Endodermal cell (in vitro differentiated cells): ENCODE results near the gene DNM1. TPM values are rescaled to one million over a fixed set of nuclear protein-coding genes. Genes with fewer than 3 reads are reported as not detected.

Experiments
- DNase-seq: peaks from one replicate; pipeline ENCODE4 v3.0.0-alpha.2; 2017
- H3K27ac ChIP-seq: 2 replicates; pipeline ENCODE4 v1.5.1; 2013; ENCODE audit warnings: mild to moderate bottlenecking, low read depth, low read length, moderate library complexity
- H3K27me3 ChIP-seq: 2 replicates; pipeline ENCODE4 v1.6.1; 2013; ENCODE audit warnings: mild to moderate bottlenecking, low read length, moderate library complexity; ENCODE audit not compliant: insufficient read depth, control insufficient read depth, poor library complexity, severe bottlenecking
- H3K36me3 ChIP-seq: 2 replicates; pipeline ENCODE4 v1.7.0; 2013; ENCODE audit warnings: mild to moderate bottlenecking, low read length, moderate library complexity; ENCODE audit not compliant: control insufficient read depth, insufficient read depth
- H3K4me1 ChIP-seq: one replicate; pipeline ENCODE4 v1.7.0; 2013; ENCODE audit warnings: low read length; ENCODE audit not compliant: control insufficient read depth, insufficient read depth
- H3K4me3 ChIP-seq: 2 replicates; pipeline ENCODE4 v1.5.1; 2013; ENCODE audit warnings: mild to moderate bottlenecking, low read length, moderate library complexity
- H3K9ac ChIP-seq: 2 replicates; pipeline ENCODE4 v1.6.1; 2013; ENCODE audit warnings: mild to moderate bottlenecking, low read length, moderate library complexity; ENCODE audit not compliant: poor library complexity, severe bottlenecking; ENCODE audit errors: extremely low read depth
- H3K9me3 ChIP-seq: 2 replicates; pipeline ENCODE4 v1.6.1; 2013; ENCODE audit warnings: mild to moderate bottlenecking, low read length, moderate library complexity; ENCODE audit not compliant: control insufficient read depth
- H3K27ac Mint-ChIP-seq: 2 replicates; pipeline ENCODE4 v1.8.0; 2020; ENCODE audit warnings: mixed read lengths
- H3K27me3 Mint-ChIP-seq: 2 replicates; pipeline ENCODE4 v1.8.0; 2021; ENCODE audit warnings: mild to moderate bottlenecking, mixed read lengths; ENCODE audit not compliant: insufficient read depth
- H3K36me3 Mint-ChIP-seq: 2 replicates; pipeline ENCODE4 v1.8.0; 2020; ENCODE audit warnings: low read depth, mixed read lengths
- H3K4me1 Mint-ChIP-seq: 2 replicates; pipeline ENCODE4 v1.8.0; 2020; ENCODE audit warnings: mixed read lengths
- H3K4me3 Mint-ChIP-seq: 2 replicates; pipeline ENCODE4 v1.8.0; 2020; ENCODE audit warnings: mild to moderate bottlenecking, moderate library complexity, mixed read lengths
- H3K9me3 Mint-ChIP-seq: 2 replicates; pipeline ENCODE4 v1.8.0; 2020; ENCODE audit warnings: mild to moderate bottlenecking, mixed read lengths
- WGBS, 2 experiments: methylation state at CpG; one replicate each; pipeline versions ENCODE4 v1.1.5 to v1.1.7; 2013; ENCODE audit warnings: missing lambda C conversion rate in 2 of 2, mixed read lengths in 1 of 2; ENCODE audit not compliant: insufficient coverage in 1 of 2, insufficient read length in 1 of 2; 5-methylcytosine and 5-hydroxymethylcytosine counted together
- total RNA-seq, 2 donors: library from RNA; stranded (reverse); fragmentation: NEBNext Ultra II Directional in 1 of 2; extraction: Animal tissue kit (Norgen Biotek cat#: 25700) in 1 of 2; gene quantifications; 2 replicates in 1 of 2; 3 replicates in 1 of 2; pipeline ENCODE4 v1.2.1, GENCODE V29; 2021
- TF ChIP-seq, protein P1 (sequence below): fragments of 200-600 bp; sonication (generic); conservative IDR thresholded peaks from 2 replicates; pipeline ENCODE4 v1.5.0; 2021; ENCODE audit warnings: antibody characterized with exemption, mild to moderate bottlenecking

The DNM1 gene
- total RNA-seq, 2 donors from 2014 or later = 55.8 to 147 TPM

DNA sequence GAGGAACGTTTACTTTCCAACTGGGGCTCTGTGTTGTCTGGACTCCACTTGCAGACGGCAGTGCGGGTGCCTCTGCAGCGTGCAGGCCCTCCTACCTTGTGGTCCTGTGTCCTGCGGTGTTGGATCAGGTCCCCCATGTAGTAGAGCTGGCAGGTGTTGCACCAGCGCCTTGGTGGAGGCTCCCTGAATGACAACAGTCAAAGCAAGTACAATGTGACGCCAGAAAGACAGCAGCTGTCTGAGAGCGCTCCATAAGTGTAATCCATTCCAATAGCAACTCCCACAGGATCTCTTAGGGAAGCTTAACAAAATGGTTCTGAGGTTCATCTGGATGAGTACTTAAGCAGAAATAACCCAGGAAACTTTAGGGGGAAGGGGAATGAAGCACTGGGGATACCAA, 33.3 kb upstream of the DNM1 start:
- no peak overlapping the region for H3K4me3 Mint-ChIP-seq
- Histone ChIP-seq H3K4me1 (no peaks in the 10 kb centered on the region), H3K9me3 (no peaks in the 10 kb centered on the region), H3K27me3 (no peaks in the 10 kb centered on the region), H3K4me3 (no peak overlapping the region), H3K9ac (no peak overlapping the region), H3K36me3 (peaks cover 60% of the 10 kb centered on the region), H3K27ac (no peak overlapping the region)
- H3K27me3 Mint-ChIP-seq = no peaks in the 10 kb centered on the region
- H3K36me3 Mint-ChIP-seq = peaks cover 64% of the 10 kb centered on the region
- no peaks in the 10 kb centered on the region for H3K4me1 Mint-ChIP-seq
- TF ChIP-seq, protein P1, sequence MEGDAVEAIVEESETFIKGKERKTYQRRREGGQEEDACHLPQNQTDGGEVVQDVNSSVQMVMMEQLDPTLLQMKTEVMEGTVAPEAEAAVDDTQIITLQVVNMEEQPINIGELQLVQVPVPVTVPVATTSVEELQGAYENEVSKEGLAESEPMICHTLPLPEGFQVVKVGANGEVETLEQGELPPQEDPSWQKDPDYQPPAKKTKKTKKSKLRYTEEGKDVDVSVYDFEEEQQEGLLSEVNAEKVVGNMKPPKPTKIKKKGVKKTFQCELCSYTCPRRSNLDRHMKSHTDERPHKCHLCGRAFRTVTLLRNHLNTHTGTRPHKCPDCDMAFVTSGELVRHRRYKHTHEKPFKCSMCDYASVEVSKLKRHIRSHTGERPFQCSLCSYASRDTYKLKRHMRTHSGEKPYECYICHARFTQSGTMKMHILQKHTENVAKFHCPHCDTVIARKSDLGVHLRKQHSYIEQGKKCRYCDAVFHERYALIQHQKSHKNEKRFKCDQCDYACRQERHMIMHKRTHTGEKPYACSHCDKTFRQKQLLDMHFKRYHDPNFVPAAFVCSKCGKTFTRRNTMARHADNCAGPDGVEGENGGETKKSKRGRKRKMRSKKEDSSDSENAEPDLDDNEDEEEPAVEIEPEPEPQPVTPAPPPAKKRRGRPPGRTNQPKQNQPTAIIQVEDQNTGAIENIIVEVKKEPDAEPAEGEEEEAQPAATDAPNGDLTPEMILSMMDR = no peak
- no peak overlapping the region for H3K27ac Mint-ChIP-seq
- 88 to 100% methylated on average over 7 to 8 of the region's 8 CpGs for WGBS, 2 experiments
- H3K9me3 Mint-ChIP-seq = no peaks in the 10 kb centered on the region
- no peak for DNase-seq

DNA sequence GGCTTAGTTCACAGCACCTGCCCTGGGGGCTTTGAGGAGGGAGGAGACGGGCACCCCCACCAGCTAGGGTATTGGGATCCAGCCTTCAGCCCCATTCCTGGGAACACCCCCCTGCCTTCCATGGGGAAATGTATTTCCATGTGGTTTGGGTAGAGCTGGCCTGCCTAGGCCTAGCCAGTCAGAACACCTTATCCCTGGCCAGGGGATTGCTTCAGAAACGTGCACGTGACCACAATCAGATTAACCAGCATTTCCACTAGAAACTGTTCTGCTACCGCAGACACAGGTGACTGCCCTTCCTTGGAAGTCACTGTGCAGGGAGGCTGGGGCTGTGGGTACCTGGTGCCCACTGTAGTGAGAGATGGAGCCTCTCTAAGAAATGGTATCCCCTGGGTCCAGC, 29.1 kb upstream of the DNM1 start:
- no peak overlapping the region for H3K27ac Mint-ChIP-seq
- H3K4me3 Mint-ChIP-seq = no peak overlapping the region
- Histone ChIP-seq H3K4me3 (no peak overlapping the region), H3K9ac (no peak overlapping the region), H3K9me3 (peaks cover 4% of the 10 kb centered on the region), H3K27ac (no peak overlapping the region), H3K36me3 (peaks cover 69% of the 10 kb centered on the region), H3K27me3 (no peaks in the 10 kb centered on the region), H3K4me1 (no peaks in the 10 kb centered on the region)
- H3K36me3 Mint-ChIP-seq = peaks cover 69% of the 10 kb centered on the region
- no peaks in the 10 kb centered on the region for H3K27me3 Mint-ChIP-seq
- peaks cover 3% of the 10 kb centered on the region for H3K9me3 Mint-ChIP-seq
- no peaks in the 10 kb centered on the region for H3K4me1 Mint-ChIP-seq
- no peak for DNase-seq
- TF ChIP-seq, protein P1 = no peak
- WGBS, 2 experiments = 95 to 100% methylated on average over 2 to 4 of the region's 4 CpGs

- Mint-ChIP-seq H3K27ac (no peak overlapping the region), H3K9me3 (peaks cover 5% of the 10 kb centered on the region), H3K4me1 (no peaks in the 10 kb centered on the region), H3K27me3 (no peaks in the 10 kb centered on the region), H3K36me3 (peaks cover 69% of the 10 kb centered on the region), H3K4me3 (no peak overlapping the region)
- H3K9ac ChIP-seq = no peak overlapping the region
- H3K9me3 ChIP-seq = peaks cover 13% of the 10 kb centered on the region
- H3K27me3 ChIP-seq = no peaks in the 10 kb centered on the region
- no peak for DNase-seq
- H3K4me1 ChIP-seq = no peaks in the 10 kb centered on the region
- H3K27ac ChIP-seq = no peak overlapping the region
- H3K4me3 ChIP-seq = no peak overlapping the region
- H3K36me3 ChIP-seq = peaks cover 69% of the 10 kb centered on the region
- WGBS, 2 experiments = 81 to 84% methylated on average over 8 of the region's 8 CpGs
- TF ChIP-seq, protein P1 = no peak
Observed at GRCh38 chr9:128175102-128175563, 28.0 kb upstream of the DNM1 start.
